ENCODE results near the gene MUS81.
A peak's percentile ranks its signal among the peaks of the same experiment; 100 is the strongest.

MUS81 gene

GRCh38 chr11:65892661-65893317, 32.6 kb downstream of the MUS81 start:
- DNase-seq = no peak

GRCh38 chr11:65894034-65894591, 33.9 kb downstream of the MUS81 start:
- DNase-seq = no peak

- DNase-seq = no peak
Observed at GRCh38 chr11:65895482-65895981, 35.3 kb downstream of the MUS81 start.

- no peak for DNase-seq
Observed at GRCh38 chr11:65896034-65896999, 36.1 kb downstream of the MUS81 start.

- DNase-seq = no peak
Observed at GRCh38 chr11:65897020-65897471, 36.8 kb downstream of the MUS81 start.

GRCh38 chr11:65898656-65899355, 38.6 kb downstream of the MUS81 start:
- no peak for DNase-seq

- DNase-seq = no peak
Observed at GRCh38 chr11:65899356-65900124, 39.3 kb downstream of the MUS81 start.

- DNase-seq = peak; percentile 69
Observed at GRCh38 chr11:65900125-65900898, 40.1 kb downstream of the MUS81 start, which contains the start of gene FOSL1. Gene FOSL1 (minus strand): TSS chr11:65900388. CDS start chr11:65900339, 49 bp downstream.

- DNase-seq = no peak
Observed at GRCh38 chr11:65900899-65901180, 40.6 kb downstream of the MUS81 start.

GRCh38 chr11:65903068-65903481, 42.8 kb downstream of the MUS81 start:
- no peak for DNase-seq

GRCh38 chr11:65903715-65904114, 43.5 kb downstream of the MUS81 start:
- DNase-seq = no peak

- DNase-seq = no peak
Observed at GRCh38 chr11:65906602-65907001, 46.4 kb downstream of the MUS81 start.

GRCh38 chr11:65907878-65908277, 47.6 kb downstream of the MUS81 start:
- DNase-seq = peak; percentile 73

GRCh38 chr11:65911682-65912568, 51.7 kb downstream of the MUS81 start:
- peak; percentile 32 for DNase-seq

GRCh38 chr11:65912845-65913244, 52.6 kb downstream of the MUS81 start:
- no peak for DNase-seq

- DNase-seq = peak; percentile 69
Observed at GRCh38 chr11:65915101-65915820, 55.0 kb downstream of the MUS81 start.

GRCh38 chr11:65915821-65916251, 55.6 kb downstream of the MUS81 start:
- DNase-seq = no peak
